ENCODE data around the gene PTPN12. TPM values are rescaled to one million over a fixed set of nuclear protein-coding genes. Genes with fewer than 3 reads are reported as not detected.
"Not testable (repeated sequence)": the region's sequence is repeated elsewhere in the genome, so short reads cannot be mapped to it uniquely, and the experiment has no call there.

PTPN12 gene
- total RNA-seq, 1 experiment from 2014 or later, result 106 TPM

GRCh38 chr7:77538281-77539212 is 1.5 kb downstream of the PTPN12 start:
- peak; percentile 99 for DNase-seq (ENCODE audit: low read depth)

- no peak for DNase-seq (ENCODE audit: low read depth)
These were observed 3.3 kb downstream of the PTPN12 start for GRCh38 chr7:77540402-77540822.

DNA sequence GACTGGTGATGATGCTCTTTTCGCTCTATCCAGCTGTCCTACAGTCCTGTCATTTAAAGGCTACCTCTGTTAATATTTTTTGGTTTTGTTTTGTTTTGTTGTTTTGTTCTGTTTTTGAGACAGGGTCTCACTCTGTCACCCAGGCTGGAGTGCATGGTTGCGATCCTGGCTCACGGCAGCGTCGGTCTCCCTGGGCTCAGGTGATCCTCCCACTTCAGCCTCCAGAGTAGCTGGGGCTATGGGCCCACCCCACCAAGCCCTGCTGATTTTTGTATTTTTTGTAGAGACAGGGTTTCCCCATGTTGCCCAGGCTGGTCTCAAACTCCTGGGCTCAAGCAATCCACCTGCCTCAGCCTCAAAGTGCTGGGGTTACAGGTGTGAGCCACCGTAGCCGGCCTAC is 3.9 kb downstream of the PTPN12 start:
- not testable (repeated sequence) for DNase-seq (ENCODE audit: low read depth)

DNA sequence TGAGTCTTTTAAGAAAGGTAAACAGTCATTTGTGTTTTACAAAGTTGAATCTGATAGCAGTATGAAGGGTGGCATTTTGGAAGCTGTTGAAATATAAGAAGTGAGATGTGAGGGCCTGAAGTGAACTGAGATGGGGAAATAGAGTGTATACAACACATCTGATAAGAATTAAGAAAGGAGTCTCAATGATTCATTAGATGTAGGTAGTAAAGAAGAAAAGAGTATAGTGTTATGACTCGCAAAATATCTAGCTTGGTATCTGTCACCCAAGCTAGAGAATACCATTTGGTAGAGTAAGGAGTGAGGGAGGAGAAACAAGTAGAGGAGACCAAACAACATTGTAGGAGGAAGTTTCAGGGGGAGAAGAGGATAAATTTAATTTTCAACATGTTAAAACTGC is 5.3 kb downstream of the PTPN12 start:
- DNase-seq (ENCODE audit: low read depth), result no peak

GRCh38 chr7:77542895-77543294 is 5.8 kb downstream of the PTPN12 start:
- no peak for DNase-seq (ENCODE audit: low read depth)

DNA sequence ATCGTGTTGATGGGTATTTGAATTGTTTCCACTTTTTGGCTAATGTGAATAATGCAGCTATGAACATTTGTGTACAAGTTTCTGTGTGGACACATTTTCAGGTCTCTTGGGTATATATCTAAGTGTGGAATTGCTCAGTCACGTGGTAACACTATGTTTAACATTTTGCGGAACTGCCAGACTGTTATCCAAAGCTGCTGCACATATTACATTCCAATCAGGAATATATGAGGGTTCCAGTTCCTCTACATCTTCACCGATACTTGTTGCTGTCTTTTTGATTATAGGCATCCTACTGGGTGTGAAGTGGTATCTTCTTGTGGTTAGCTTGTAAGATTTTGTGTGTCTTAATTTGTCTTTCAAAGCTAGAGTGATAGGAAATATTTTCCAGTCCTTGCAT is 6.8 kb downstream of the PTPN12 start:
- no peak for DNase-seq (ENCODE audit: low read depth)

DNA sequence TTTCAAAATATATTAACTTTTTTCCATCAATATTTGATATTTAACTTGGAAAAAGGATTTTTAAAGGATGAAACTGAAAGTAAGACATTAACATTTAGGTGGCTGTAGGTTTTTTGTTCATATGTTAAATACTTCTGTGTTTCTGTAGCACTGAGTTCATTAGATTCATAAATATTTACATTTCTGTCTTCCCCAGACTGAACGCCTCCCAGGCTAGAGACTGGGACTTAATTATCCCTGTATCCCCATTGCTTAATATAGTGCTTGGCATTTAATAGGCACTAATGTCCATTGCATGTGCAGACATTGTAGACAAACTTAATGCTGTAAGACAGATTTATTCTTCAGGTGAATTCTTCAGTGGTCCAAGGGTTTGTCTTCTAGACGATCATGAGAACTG is 7.4 kb downstream of the PTPN12 start:
- DNase-seq (ENCODE audit: low read depth), result no peak

DNA sequence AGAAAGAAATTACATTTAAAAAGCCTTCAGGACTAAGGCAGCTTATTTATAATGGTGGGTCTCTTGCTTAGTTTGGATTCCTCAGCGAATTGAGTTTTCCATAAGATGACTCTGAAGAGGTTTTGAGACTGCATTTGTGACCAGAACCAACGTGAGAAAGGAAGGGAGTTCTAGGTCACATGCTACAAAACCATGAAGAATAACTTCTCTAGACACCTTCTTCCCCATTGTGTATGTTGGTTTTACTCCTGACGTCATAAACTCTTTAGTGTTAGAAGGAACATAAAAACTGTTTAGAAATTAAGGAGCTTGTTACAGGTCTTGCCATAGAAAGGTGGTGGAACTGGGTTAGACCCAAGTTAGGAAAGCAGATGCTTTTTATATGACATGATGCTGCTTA is 11.1 kb downstream of the PTPN12 start:
- no peak for DNase-seq (ENCODE audit: low read depth)

GRCh38 chr7:77549106-77549870 is 12.2 kb downstream of the PTPN12 start:
- DNase-seq (ENCODE audit: low read depth), result no peak

GRCh38 chr7:77550586-77550985 is 13.5 kb downstream of the PTPN12 start:
- DNase-seq (ENCODE audit: low read depth), result peak; percentile 66

- no peak for DNase-seq (ENCODE audit: low read depth)
These were observed 16.0 kb downstream of the PTPN12 start for GRCh38 chr7:77553123-77553522.

DNA sequence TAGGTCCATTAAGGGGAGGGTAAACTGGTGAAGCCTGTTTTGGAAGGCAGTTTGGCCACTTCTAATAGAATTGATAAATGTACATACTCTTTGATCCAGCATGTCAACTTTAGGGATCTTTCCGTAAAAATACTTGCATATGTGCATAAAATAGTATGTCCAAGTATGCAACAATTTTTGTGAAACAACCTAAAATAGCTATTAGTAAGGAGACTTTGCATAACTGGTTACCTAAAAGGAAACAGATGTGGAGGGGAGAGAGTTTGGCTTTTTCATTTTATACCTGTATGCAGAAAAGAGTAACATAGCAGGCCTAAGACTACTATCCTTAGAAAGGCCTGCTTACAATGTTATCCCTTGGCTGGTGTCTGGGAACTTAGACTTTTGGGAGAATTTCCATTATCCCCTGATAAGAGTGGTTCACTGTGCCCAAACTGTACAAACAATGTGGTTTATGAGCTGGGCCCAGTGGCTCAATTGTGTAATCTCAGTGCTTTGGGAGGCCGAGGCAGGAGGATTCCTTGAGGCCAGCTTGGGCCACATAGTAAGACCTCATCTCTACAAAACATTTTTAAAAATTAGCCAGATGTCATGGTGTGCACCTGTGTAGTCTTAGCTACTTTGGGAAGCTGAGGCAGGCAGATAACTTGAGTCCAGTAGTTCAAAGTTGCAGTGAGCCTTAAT is 21.3 kb downstream of the PTPN12 start:
- DNase-seq (ENCODE audit: low read depth), result no peak

- no peak for DNase-seq (ENCODE audit: low read depth)
These were observed 24.3 kb downstream of the PTPN12 start for GRCh38 chr7:77561352-77561751.

- DNase-seq (ENCODE audit: low read depth), result no peak
These were observed 26.2 kb downstream of the PTPN12 start for GRCh38 chr7:77563275-77563674.

- DNase-seq (ENCODE audit: low read depth), result peak; percentile 76
These were observed 28.8 kb downstream of the PTPN12 start for GRCh38 chr7:77565917-77566316.

- no peak for DNase-seq (ENCODE audit: low read depth)
These were observed 29.3 kb downstream of the PTPN12 start for GRCh38 chr7:77566421-77566820.

DNA sequence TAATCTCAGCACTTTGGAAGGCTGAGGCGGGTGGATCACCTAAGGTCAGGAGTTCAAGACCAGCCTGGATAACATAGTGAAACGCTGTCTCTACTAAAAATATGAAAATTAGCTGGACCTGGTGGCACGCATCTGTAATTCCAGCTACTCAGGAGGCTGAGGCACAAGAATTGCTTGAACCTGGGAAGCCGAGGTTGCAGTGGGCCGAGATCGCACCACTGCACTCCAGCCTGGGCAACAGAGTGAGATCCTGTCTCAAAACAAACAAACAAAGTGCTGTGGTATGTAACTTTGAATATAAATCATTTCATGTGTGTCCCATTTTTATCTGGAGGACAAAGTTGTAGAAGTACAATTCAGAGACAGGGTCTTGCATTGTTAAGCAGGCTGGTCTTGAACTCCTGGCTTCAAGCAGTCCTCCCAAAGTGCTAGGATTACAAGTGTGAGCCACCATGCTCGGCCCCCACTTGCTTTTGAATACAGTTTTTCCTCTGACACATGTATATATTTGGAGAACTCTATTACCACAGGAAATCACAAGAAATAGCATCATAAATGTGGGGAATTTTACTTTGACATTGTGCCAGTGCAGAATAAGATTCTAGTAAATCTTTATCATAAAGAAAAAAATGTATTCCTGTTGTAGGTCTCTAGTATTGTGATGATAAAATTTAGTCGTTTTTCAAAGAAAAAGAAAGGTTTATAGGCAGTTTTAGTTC is 32.6 kb downstream of the PTPN12 start:
- no peak for DNase-seq (ENCODE audit: low read depth)

DNA sequence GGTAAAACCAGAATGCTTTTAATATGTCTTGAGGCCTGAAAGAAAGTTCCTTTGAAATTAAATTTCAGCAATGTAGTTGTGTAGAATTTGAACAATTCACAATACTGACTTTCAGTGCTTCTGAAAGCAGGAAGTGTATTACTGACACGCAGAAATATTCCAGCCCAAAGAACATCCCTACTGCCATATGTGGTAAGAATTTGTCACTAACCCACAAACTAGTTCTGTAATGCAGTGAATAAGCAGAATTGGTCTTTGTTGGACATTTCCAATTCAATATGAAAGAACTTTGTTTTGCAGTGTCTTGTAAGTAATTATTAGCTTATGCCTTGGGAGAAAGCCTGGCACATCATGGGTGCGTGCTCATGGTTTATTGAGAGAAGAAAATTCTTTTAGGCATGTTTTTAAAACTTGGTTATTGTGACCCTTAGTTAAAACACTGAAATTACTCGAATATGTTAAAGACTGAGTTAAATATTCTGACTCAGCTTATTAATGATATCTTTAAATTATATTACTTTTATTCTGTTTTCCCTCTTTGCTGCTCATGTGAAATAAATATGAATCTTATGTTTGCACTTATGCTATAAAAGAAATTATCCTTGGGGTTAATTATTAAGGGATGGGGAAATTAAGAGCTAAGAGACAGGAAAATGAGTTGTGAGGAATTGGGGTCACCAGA is 33.4 kb downstream of the PTPN12 start:
- peak; percentile 81 for DNase-seq (ENCODE audit: low read depth)

- no peak for DNase-seq (ENCODE audit: low read depth)
These were observed 34.7 kb downstream of the PTPN12 start for GRCh38 chr7:77571801-77572200.

GRCh38 chr7:77575187-77575586 is 38.1 kb downstream of the PTPN12 start:
- no peak for DNase-seq (ENCODE audit: low read depth)

- DNase-seq (ENCODE audit: low read depth), result no peak
These were observed 39.8 kb downstream of the PTPN12 start for GRCh38 chr7:77576856-77577255.

Data from LHCN-M2 (cell line).